ENCODE data around the gene S100A1.

S100A1 gene

GRCh38 chr1:153611356-153611755 is 16.9 kb upstream of the S100A1 start:
- no peak for FAIRE-seq

GRCh38 chr1:153612111-153612754 is 16.0 kb upstream of the S100A1 start:
- no peak for FAIRE-seq

GRCh38 chr1:153612755-153613331 is 15.4 kb upstream of the S100A1 start, which contains the start of gene S100A16:
Gene S100A16 (minus strand): TSS chr1:153613137. CDS start chr1:153608151, 4,986 bp downstream.
- FAIRE-seq, result no peak

GRCh38 chr1:153613406-153613805 is 14.8 kb upstream of the S100A1 start:
- FAIRE-seq, result no peak

GRCh38 chr1:153614189-153614900 is 13.9 kb upstream of the S100A1 start:
- no peak for FAIRE-seq

- no peak for FAIRE-seq
Observed at GRCh38 chr1:153614906-153615305, 13.3 kb upstream of the S100A1 start.

- FAIRE-seq, result no peak
Observed at GRCh38 chr1:153615406-153615805, 12.8 kb upstream of the S100A1 start.

- FAIRE-seq, result no peak
Observed at GRCh38 chr1:153616144-153616916, 11.9 kb upstream of the S100A1 start, which contains the start of gene S100A14. Gene S100A14 (minus strand): TSS chr1:153616325. CDS start chr1:153615858, 467 bp downstream.

GRCh38 chr1:153616917-153617311 is 11.3 kb upstream of the S100A1 start:
- no peak for FAIRE-seq

GRCh38 chr1:153617663-153618062 is 10.6 kb upstream of the S100A1 start:
- FAIRE-seq, result peak; percentile 25

- no peak for FAIRE-seq
Observed at GRCh38 chr1:153619171-153619570, 9.1 kb upstream of the S100A1 start.

- no peak for FAIRE-seq
Observed at GRCh38 chr1:153623101-153623500, 5.1 kb upstream of the S100A1 start.

- no peak for FAIRE-seq
Observed at GRCh38 chr1:153624965-153625611, 3.1 kb upstream of the S100A1 start.

GRCh38 chr1:153626477-153626903 is 1.7 kb upstream of the S100A1 start:
- FAIRE-seq, result no peak

- FAIRE-seq, result peak; percentile 95
Observed at GRCh38 chr1:153626904-153627714, 1.1 kb upstream of the S100A1 start, which contains the start of gene S100A13. Gene S100A13 (minus strand): TSS chr1:153627505. CDS start chr1:153626472, 1,033 bp downstream.

GRCh38 chr1:153628638-153629342 is 556 bp downstream of the S100A1 start:
- FAIRE-seq, result no peak

- FAIRE-seq, result no peak
Observed at GRCh38 chr1:153629343-153629665, 1.1 kb downstream of the S100A1 start.

GRCh38 chr1:153629971-153630370 is 1.7 kb downstream of the S100A1 start:
- FAIRE-seq, result no peak

- FAIRE-seq, result no peak
Observed at GRCh38 chr1:153630384-153630783, 2.1 kb downstream of the S100A1 start.

- FAIRE-seq, result no peak
Observed at GRCh38 chr1:153631047-153632022, 3.1 kb downstream of the S100A1 start.

All from TTC549 (cell line).